Hepatocyte (in vitro differentiated cells): ENCODE results near the gene RMI2. TPM values are rescaled to one million over a fixed set of nuclear protein-coding genes. Genes with fewer than 3 reads are reported as not detected.
"Not testable (repeated sequence)": the region's sequence is repeated elsewhere in the genome, so short reads cannot be mapped to it uniquely, and the experiment has no call there.

Experiments used
- DNase-seq: peaks from one replicate; pipeline ENCODE4 v3.0.0-alpha.2; 2016; ENCODE audit warnings: low spot score
- H2AFZ ChIP-seq: fragments of 200-600 bp; sonication (generic); 2 replicates; pipeline ENCODE4 v1.6.0; 2016; ENCODE audit warnings: antibody characterized with exemption, mild to moderate bottlenecking
- H3K27ac ChIP-seq: fragments of 200-600 bp; sonication (generic); 2 replicates; pipeline ENCODE4 v1.5.1; 2016; ENCODE audit warnings: mild to moderate bottlenecking
- H3K27me3 ChIP-seq: fragments of 200-600 bp; sonication (generic); 2 replicates; pipeline ENCODE4 v1.6.1; 2016
- H3K36me3 ChIP-seq: fragments of 200-600 bp; sonication (generic); replicated peaks from 2 replicates; pipeline ENCODE4 v1.5.1; 2016; ENCODE audit warnings: low read depth; ENCODE audit not compliant: insufficient read depth
- H3K4me1 ChIP-seq: fragments of 200-600 bp; sonication (generic); 2 replicates; pipeline ENCODE4 v1.5.1; 2016; ENCODE audit warnings: mild to moderate bottlenecking, moderate library complexity; ENCODE audit not compliant: insufficient read depth
- H3K4me2 ChIP-seq: fragments of 200-600 bp; sonication (generic); 2 replicates; pipeline ENCODE4 v1.6.0; 2016
- H3K4me3 ChIP-seq: fragments of 200-600 bp; sonication (generic); 2 replicates; pipeline ENCODE4 v1.5.1; 2016; ENCODE audit warnings: mild to moderate bottlenecking
- H3K79me2 ChIP-seq: fragments of 200-600 bp; sonication (generic); 2 replicates; pipeline ENCODE4 v1.6.0; 2017; ENCODE audit warnings: mild to moderate bottlenecking
- H3K9me2 ChIP-seq: fragments of 200-600 bp; sonication (generic); replicated peaks from 2 replicates; pipeline ENCODE4 v1.6.0; 2017; ENCODE audit warnings: mild to moderate bottlenecking; ENCODE audit not compliant: insufficient read depth
- H3K9me3 ChIP-seq: fragments of 200-600 bp; sonication (generic); 2 replicates; pipeline ENCODE4 v1.5.1; 2016; ENCODE audit warnings: low read depth, mild to moderate bottlenecking
- H4K20me1 ChIP-seq: fragments of 200-600 bp; sonication (generic); 2 replicates; pipeline ENCODE4 v1.6.0; 2016; ENCODE audit warnings: mild to moderate bottlenecking; ENCODE audit not compliant: insufficient read depth, poor library complexity, severe bottlenecking
- CTCF ChIP-seq: fragments of 200-600 bp; sonication (generic); IDR thresholded peaks from 2 replicates; pipeline ENCODE4 v1.5.1; 2016; ENCODE audit warnings: antibody characterized with exemption, mild to moderate bottlenecking; ENCODE audit not compliant: poor library complexity
- EZH2 ChIP-seq: fragments of 200-600 bp; sonication (generic); IDR thresholded peaks from 2 replicates; pipeline ENCODE4 v1.6.1; 2016; ENCODE audit warnings: antibody characterized with exemption, mild to moderate bottlenecking, borderline replicate concordance
- EZH2phosphoT487 ChIP-seq: fragments of 200-600 bp; sonication (generic); IDR thresholded peaks from one replicate; pipeline ENCODE4 v1.6.1; 2018; ENCODE audit warnings: antibody characterized with exemption, mild to moderate bottlenecking, low read depth, moderate library complexity; ENCODE audit not compliant: unreplicated experiment, severe bottlenecking
- WGBS: methylation state at CpG from one replicate; pipeline ENCODE4 v1.1.6; 2016; ENCODE audit warnings: low lambda C conversion rate; ENCODE audit errors: missing lambda C conversion rate; 5-methylcytosine and 5-hydroxymethylcytosine counted together
- polyA plus RNA-seq: library from polyadenylated mRNA; unstranded; fragments of >200 nt; fragmentation: Nextera tagmentation; extraction: Ambion mirVana; gene quantifications from 2 replicates; pipeline ENCODE4 v1.2.1, GENCODE V29; 2016
- total RNA-seq: library from RNA; depleted of rRNA; stranded (reverse); fragments of >200 nt; gene quantifications from 2 replicates; pipeline ENCODE4 v1.2.3, GENCODE V29; 2014

Gene RMI2
- total and polyA plus RNA-seq, 2 experiments from 2014 or later: 9.8 to 11.4 TPM

GRCh38 chr16:11372073-11372828 is 27.0 kb downstream of the RMI2 start:
- Histone ChIP-seq H3K4me3 (no peak overlapping the region), H3K9me3 (no peaks in the 10 kb centered on the region), H3K27ac (no peak overlapping the region), H3K9me2 (no peaks in the 10 kb centered on the region), H2AFZ (no peak overlapping the region), H4K20me1 (no peaks in the 10 kb centered on the region), H3K27me3 (no peaks in the 10 kb centered on the region), H3K4me2 (no peak overlapping the region), H3K79me2 (no peaks in the 10 kb centered on the region), H3K36me3 (no peaks in the 10 kb centered on the region), H3K4me1 (no peaks in the 10 kb centered on the region)
- no peak for DNase-seq
- TF ChIP-seq EZH2: no peak
- TF ChIP-seq EZH2phosphoT487: no peak
- no peak for TF ChIP-seq CTCF
- WGBS: 91% methylated on average over 10 of the region's 10 CpGs

GRCh38 chr16:11372829-11373306 is 27.6 kb downstream of the RMI2 start:
- no peak overlapping the region for H3K27ac ChIP-seq
- H3K27me3 ChIP-seq: no peaks in the 10 kb centered on the region
- no peaks in the 10 kb centered on the region for H3K9me2 ChIP-seq
- no peak for TF ChIP-seq EZH2
- H4K20me1 ChIP-seq: no peaks in the 10 kb centered on the region
- H3K36me3 ChIP-seq: no peaks in the 10 kb centered on the region
- no peak overlapping the region for H3K4me2 ChIP-seq
- H3K4me3 ChIP-seq: no peak overlapping the region
- H3K9me3 ChIP-seq: no peaks in the 10 kb centered on the region
- H3K79me2 ChIP-seq: no peaks in the 10 kb centered on the region
- no peak for DNase-seq
- H2AFZ ChIP-seq: no peak overlapping the region
- 93% methylated on average over 6 of the region's 6 CpGs for WGBS
- H3K4me1 ChIP-seq: no peaks in the 10 kb centered on the region

- Histone ChIP-seq H3K4me3 (no peak overlapping the region), H3K36me3 (no peaks in the 10 kb centered on the region), H3K9me2 (no peaks in the 10 kb centered on the region), H3K4me2 (no peak overlapping the region), H3K27me3 (no peaks in the 10 kb centered on the region), H3K27ac (peak overlapping the region; percentile 22), H3K4me1 (no peaks in the 10 kb centered on the region), H3K9me3 (no peaks in the 10 kb centered on the region), H2AFZ (no peak overlapping the region), H3K79me2 (no peaks in the 10 kb centered on the region), H4K20me1 (no peaks in the 10 kb centered on the region)
- peak; percentile 6 for DNase-seq
- TF ChIP-seq EZH2: no peak
- no peak for TF ChIP-seq EZH2phosphoT487
- no peak for TF ChIP-seq CTCF
- WGBS: 65% methylated on average over 4 of the region's 4 CpGs
These were observed 29.0 kb downstream of the RMI2 start for GRCh38 chr16:11374255-11374654.

- no peaks in the 10 kb centered on the region for H3K79me2 ChIP-seq
- no peaks in the 10 kb centered on the region for H3K9me3 ChIP-seq
- H3K4me3 ChIP-seq: no peak overlapping the region
- no peaks in the 10 kb centered on the region for H4K20me1 ChIP-seq
- 93% methylated on average over 3 of the region's 3 CpGs for WGBS
- TF ChIP-seq EZH2phosphoT487 (no peak), EZH2 (no peak), CTCF (no peak)
- no peak overlapping the region for H2AFZ ChIP-seq
- H3K4me1 ChIP-seq: no peaks in the 10 kb centered on the region
- no peak overlapping the region for H3K4me2 ChIP-seq
- no peaks in the 10 kb centered on the region for H3K36me3 ChIP-seq
- no peak for DNase-seq
- no peak overlapping the region for H3K27ac ChIP-seq
- H3K27me3 ChIP-seq: no peaks in the 10 kb centered on the region
- no peaks in the 10 kb centered on the region for H3K9me2 ChIP-seq
These were observed 31.9 kb downstream of the RMI2 start for GRCh38 chr16:11377154-11377553.

- H3K9me2 ChIP-seq, H3K27ac ChIP-seq, H3K79me2 ChIP-seq, H3K4me2 ChIP-seq, H3K9me3 ChIP-seq, H3K4me1 ChIP-seq, H3K27me3 ChIP-seq, H2AFZ ChIP-seq, H4K20me1 ChIP-seq, H3K4me3 ChIP-seq, H3K36me3 ChIP-seq, DNase-seq: not testable (repeated sequence)
- WGBS: 95% methylated on average over 5 of the region's 5 CpGs
These were observed 33.7 kb downstream of the RMI2 start for GRCh38 chr16:11378951-11379350.
